OCI-M2 (cell line): Measurements from ENCODE around the gene CYP21A2.

Source experiments
- DNase-seq: peaks from one replicate; lab custom pipeline; 2025; ENCODE audit not compliant: unreplicated experiment; lab: John Stamatoyannopoulos, UW

CYP21A2 gene

GRCh38 chr6:32081168-32081990 is 43.2 kb downstream of the CYP21A2 start:
- DNase-seq = no peak

GRCh38 chr6:32082478-32082877 is 44.3 kb downstream of the CYP21A2 start:
- DNase-seq = no peak

GRCh38 chr6:32082935-32083334 is 44.7 kb downstream of the CYP21A2 start:
- DNase-seq = no peak

GRCh38 chr6:32083812-32084768 is 45.9 kb downstream of the CYP21A2 start:
- DNase-seq = no peak

GRCh38 chr6:32084780-32085179 is 46.6 kb downstream of the CYP21A2 start:
- DNase-seq = no peak

- DNase-seq = no peak
Observed at GRCh38 chr6:32085759-32086459, 47.7 kb downstream of the CYP21A2 start.

GRCh38 chr6:32086661-32087573 is 48.7 kb downstream of the CYP21A2 start:
- no peak for DNase-seq

GRCh38 chr6:32087574-32088486 is 49.6 kb downstream of the CYP21A2 start:
- DNase-seq = no peak

GRCh38 chr6:32088487-32089049 is 50.4 kb downstream of the CYP21A2 start:
- no peak for DNase-seq

GRCh38 chr6:32089082-32089828 is 51.0 kb downstream of the CYP21A2 start:
- DNase-seq = no peak
